ENCODE measurements around the gene MINAR2. TPM values are rescaled to one million over a fixed set of nuclear protein-coding genes. Genes with fewer than 3 reads are reported as not detected.

The MINAR2 gene
- total RNA-seq, 1 donor = under 0.01 TPM

GRCh38 chr5:129770024-129770820 lies 22.3 kb downstream of the MINAR2 start:
- TF ChIP-seq CTCF (IDR thresholded peaks at IDR 0.05; ENCODE audit: insufficient read depth, low read depth, low read length) = no peak
- no peak for DNase-seq (ENCODE audit: low read depth)
- no peak overlapping the region for H3K4me3 ChIP-seq (ENCODE audit: low read depth, low read length)

GRCh38 chr5:129771058-129771838 lies 23.4 kb downstream of the MINAR2 start:
- TF ChIP-seq CTCF (IDR thresholded peaks at IDR 0.05; ENCODE audit: insufficient read depth, low read depth, low read length) = peak; percentile 87
- H3K4me3 ChIP-seq (ENCODE audit: low read depth, low read length) = no peak overlapping the region
- DNase-seq (ENCODE audit: low read depth) = peak; percentile 58

GRCh38 chr5:129773376-129773775 lies 25.5 kb downstream of the MINAR2 start:
- no peak for TF ChIP-seq CTCF (IDR thresholded peaks at IDR 0.05; ENCODE audit: insufficient read depth, low read depth, low read length)
- no peak overlapping the region for H3K4me3 ChIP-seq (ENCODE audit: low read depth, low read length)

GRCh38 chr5:129781594-129781993 lies 33.7 kb downstream of the MINAR2 start:
- no peak for TF ChIP-seq CTCF (IDR thresholded peaks at IDR 0.05; ENCODE audit: insufficient read depth, low read depth, low read length)
- DNase-seq (ENCODE audit: low read depth) = no peak
- no peak overlapping the region for H3K4me3 ChIP-seq (ENCODE audit: low read depth, low read length)

More at GRCh38 chr5:129773376-129773775, 25.5 kb downstream of the MINAR2 start:
- no peak for DNase-seq (ENCODE audit: low read depth)

GRCh38 chr5:129803403-129803802 lies 55.5 kb downstream of the MINAR2 start:
- DNase-seq (ENCODE audit: low read depth) = no peak
- no peak overlapping the region for H3K4me3 ChIP-seq (ENCODE audit: low read depth, low read length)
- TF ChIP-seq CTCF (IDR thresholded peaks at IDR 0.05; ENCODE audit: insufficient read depth, low read depth, low read length) = no peak

- no peak for TF ChIP-seq CTCF (IDR thresholded peaks at IDR 0.05; ENCODE audit: insufficient read depth, low read depth, low read length)
- no peak overlapping the region for H3K4me3 ChIP-seq (ENCODE audit: low read depth, low read length)
- DNase-seq (ENCODE audit: low read depth) = no peak
These were observed 56.8 kb downstream of the MINAR2 start for GRCh38 chr5:129804705-129805104.

Data from fibroblast of villous mesenchyme (primary cell).